Skin of body (tissue), 2 donors: ENCODE measurements around the gene MRPL24. TPM values are rescaled to one million over a fixed set of nuclear protein-coding genes. Genes with fewer than 3 reads are reported as not detected.

Experiments used
- DNase-seq: peaks from one replicate; lab custom pipeline; 2025; lab: John Stamatoyannopoulos, UW
- total RNA-seq: library from RNA; depleted of rRNA; stranded (reverse); fragments of >200 nt; gene quantifications from one replicate; pipeline ENCODE4 v1.2.3, GENCODE V29; 2014

Gene MRPL24
- total RNA-seq, 1 donor from 2014 or later, result 35.5 TPM

GRCh38 chr1:156711011-156711817 lies 29.7 kb downstream of the MRPL24 start:
- peak; percentile 12 for DNase-seq

DNA sequence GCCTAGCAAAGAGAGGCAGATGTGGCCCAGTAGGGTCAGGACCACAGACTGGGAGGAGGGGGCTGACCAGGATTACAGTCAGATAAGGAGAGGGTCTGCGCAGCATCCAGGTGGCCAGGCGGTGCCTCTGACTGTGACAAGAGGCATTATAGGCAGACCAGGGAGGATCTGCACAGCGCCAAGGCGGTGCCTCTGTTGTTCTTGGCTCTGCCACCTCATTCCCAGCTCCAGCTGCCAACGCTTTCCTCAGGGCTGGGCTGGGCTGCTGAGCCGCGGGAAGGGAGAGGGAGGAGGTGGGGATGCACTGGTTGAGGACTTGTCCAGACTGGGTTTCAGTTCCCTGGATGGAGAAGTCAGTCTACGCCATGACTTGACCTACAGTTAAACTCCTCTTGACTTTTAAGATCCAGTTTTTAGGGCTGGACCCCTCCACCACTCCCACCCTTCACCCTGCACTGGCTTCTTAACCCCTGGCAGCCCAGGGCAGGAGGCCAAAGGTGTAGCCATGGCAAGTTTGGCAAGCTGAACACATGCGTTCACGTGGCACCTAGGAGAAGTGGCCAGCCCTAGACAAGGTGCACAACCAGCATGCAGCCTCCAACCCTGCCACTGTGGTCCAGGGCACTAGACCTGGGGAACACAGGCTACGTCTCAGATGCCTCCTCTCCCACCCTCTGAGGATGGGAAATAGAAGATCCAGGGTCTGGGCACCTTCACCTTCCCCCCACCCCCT lies 31.0 kb downstream of the MRPL24 start:
- peak; percentile 9 for DNase-seq

DNA sequence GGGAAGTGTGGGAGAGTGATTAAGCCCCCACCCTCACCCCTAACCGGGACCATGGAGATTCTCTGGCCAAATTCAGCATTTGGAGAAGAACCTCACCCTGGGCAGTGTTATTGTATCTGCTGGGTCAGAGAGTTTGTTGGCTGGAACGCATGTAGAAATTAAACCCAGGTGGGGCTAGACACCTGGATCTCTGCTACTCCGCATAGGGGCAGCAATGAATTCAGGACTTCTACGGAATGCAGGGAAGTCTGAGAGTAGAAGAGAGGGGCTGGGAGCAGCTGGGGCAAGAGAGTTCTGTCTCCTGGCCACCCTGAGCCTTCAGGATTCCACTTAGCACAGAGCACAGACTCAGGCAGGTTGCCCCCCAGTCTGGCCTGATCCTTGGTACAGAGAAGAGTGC lies 31.9 kb downstream of the MRPL24 start:
- no peak for DNase-seq

DNA sequence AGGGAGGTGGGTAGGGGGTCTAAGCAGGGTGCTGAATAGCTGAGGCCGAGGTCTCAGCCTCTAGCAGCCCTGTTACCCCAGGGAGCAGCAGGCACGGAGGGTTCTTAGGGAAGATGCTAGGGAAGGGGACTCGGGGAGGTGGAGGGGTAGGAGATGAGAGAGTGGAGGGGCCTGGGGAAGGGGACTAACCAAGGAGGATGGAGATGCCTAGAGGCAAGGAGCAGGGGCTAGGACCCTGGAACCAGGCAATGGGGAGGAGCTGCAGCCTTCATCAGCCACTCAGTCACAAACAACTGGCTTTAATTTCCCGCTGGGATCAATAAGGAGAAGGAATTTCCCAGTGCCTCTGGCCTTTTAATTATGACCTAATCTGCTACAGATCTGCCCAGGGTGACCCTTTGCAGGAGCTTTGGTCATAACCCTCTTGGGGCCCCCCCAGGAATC lies 32.6 kb downstream of the MRPL24 start:
- DNase-seq, result peak; percentile 76

GRCh38 chr1:156707417-156708217 lies 33.3 kb downstream of the MRPL24 start:
- DNase-seq, result peak; percentile 91

DNA sequence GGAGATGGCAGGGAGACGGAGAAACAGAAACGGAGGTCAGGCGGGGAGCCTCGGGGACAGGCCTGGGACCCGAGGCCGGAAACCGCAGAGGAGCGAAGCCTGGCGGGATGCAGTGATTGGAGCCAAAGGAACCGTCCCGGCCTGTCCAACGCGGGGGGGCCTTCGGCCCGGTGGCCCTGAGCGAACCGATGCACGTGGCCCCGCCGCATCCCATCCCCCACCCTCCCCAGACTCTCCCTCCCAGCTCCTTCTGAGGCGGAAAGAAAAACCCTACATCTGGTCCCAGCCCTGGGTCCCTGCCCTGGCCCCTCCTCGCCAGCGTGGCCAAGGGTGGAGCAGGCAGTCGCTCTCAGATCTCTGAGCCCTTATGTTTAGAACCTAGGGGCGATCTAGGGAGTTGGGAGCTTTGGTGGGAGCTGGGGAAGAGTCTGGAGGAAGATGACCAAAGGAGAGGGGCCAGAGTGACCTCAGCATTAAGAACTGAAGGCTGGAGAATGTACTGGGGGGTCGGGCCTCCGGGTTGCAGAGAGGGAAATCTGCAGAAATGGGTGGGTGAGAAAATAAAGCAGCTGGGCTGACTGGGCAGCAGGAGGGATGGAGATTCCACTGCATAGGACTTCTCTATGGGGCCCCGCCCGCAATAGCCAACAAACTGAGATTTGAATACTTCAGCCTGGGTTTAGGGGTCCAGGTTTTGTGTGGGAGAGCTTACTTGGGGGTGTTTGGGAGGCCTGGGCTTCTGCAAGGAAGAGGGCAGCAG lies 34.1 kb downstream of the MRPL24 start:
- DNase-seq, result peak; percentile 84

DNA sequence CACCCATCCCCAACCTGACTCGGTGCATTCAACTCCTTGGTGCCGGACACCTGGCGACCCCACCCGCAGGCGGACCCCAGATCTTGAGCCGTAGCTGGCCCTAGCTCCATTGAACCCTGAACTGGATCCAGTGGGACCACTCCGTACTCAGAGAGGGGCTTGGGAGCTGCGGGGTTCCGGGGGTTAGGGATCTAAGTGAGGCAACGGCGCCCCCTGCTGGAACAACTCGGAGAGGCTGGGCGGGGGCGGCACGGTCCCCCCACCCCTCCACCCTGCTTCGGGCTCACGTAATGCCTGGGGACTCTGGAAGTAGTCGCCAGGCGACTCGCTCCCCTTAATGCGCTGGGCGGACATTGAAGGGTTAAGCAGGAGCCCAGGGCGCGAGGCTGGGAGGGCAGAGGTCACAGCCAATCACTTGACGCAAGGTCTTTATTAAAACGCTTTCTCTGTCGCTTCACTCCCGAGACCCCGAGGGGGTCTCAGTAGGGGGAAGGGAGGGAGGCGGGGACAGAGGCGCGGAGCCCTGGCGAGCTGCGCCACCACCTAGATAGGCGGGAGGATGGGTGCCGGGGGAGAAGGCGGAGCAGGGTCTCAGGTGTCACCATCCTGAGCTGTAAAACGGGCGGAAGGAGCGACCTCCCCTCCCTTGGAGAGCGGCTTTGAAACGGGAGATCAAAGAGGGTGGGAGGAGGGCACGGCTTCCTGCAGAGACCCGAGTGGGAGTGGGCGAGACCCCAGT lies 34.8 kb downstream of the MRPL24 start:
- DNase-seq, result peak; percentile 89

DNA sequence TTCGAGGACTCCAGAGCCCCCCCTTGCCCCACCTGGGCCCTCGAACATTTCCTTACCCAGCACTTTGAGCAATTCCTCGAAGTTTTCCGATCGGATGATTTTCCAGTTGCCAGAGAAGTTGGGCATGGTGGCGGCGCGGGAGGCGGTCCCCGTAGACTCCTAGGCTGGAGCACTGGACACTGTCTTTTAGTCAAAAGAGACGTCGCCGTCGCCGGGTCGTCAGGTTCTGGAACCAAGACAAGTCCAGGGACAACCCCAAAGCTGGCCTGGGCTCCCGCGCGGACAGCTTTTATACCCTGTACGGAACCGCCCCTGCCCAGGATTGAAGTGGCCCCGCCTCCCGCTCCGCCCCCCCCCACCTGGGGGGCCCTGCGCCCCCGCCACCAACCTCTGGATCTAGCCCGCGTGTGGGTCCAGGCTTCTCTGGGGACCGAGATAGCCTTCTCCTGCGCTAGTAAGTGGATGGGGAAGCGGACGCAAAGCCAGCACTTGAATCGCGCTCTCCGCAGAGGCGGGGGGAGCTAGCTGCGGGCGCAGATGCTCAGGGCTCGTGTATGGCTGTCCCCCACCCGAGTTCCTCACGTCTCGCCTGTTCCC lies 35.5 kb downstream of the MRPL24 start, which contains the start of gene CRABP2:
Gene CRABP2, minus strand, starts transcription at position 263 of the 597 bp plus-strand sequence. Its CDS starts 137 bp downstream, at position 126.
- DNase-seq, result peak; percentile 89

GRCh38 chr1:156704930-156705320 lies 36.0 kb downstream of the MRPL24 start:
- DNase-seq, result no peak

DNA sequence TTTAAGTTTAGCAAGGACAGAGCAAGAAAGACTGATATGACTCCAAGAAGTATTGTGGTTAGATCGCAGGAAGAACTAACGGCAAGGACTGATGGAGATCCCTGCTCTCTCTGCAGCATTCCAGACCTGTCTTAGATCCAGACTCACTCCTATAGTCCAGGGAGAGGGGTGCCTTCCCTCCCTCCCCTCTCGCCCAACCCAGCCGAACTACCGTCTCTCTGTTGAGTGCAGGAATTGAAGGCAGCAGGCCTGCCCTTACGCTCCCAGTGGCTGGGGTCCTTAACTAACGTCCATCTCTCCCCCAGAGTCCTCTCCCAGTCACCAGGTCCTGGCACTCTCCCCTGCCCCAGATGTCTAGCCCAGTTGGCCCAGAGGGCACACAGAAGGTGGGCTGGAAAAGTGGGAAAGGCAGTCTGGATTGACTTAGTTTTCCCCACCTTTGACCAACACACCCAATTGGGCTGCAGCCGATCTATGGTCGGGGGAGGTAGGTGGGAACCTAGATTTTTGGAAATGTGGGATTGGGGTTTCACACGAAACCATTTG lies 36.6 kb downstream of the MRPL24 start:
- DNase-seq, result no peak

DNA sequence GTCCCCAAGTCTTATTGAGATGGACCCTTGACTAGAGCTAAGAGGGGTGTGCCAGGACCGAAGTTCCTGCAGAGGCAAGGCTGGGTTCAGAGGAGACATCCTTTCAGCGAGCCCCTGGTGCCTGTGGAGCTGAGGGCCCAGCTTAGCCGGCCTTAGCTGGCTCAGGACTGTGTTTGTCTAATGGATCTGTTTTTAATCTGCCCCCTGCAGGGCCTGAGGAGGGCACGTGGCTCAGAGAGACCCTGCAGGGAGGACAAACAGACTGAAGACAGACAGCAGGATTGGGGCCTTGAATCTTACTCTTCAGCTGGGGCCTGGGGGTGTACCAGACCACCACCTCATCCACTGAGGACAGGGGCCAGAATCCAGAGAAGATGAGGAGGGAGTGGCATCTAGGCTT lies 37.1 kb downstream of the MRPL24 start:
- DNase-seq, result no peak

DNA sequence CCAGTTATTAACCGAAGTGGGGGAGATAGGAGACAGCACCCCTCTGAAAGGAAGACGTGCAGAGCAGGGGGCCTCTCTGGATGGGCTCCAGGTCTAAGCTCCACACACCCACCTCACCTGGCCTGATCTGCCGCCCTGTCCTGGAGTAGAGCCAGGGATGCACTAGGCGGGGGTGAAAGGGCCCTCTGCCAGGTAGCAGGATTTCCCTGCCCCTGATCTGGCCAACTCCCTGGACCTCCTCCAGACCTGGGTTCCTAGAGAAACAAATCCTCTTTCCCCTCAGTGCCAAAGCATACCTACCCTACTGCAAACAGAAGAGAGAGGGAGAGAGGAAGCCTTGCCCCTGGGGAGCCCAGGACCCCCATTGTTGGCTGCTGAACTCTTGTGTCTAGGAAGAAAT lies 37.6 kb downstream of the MRPL24 start:
- no peak for DNase-seq

DNA sequence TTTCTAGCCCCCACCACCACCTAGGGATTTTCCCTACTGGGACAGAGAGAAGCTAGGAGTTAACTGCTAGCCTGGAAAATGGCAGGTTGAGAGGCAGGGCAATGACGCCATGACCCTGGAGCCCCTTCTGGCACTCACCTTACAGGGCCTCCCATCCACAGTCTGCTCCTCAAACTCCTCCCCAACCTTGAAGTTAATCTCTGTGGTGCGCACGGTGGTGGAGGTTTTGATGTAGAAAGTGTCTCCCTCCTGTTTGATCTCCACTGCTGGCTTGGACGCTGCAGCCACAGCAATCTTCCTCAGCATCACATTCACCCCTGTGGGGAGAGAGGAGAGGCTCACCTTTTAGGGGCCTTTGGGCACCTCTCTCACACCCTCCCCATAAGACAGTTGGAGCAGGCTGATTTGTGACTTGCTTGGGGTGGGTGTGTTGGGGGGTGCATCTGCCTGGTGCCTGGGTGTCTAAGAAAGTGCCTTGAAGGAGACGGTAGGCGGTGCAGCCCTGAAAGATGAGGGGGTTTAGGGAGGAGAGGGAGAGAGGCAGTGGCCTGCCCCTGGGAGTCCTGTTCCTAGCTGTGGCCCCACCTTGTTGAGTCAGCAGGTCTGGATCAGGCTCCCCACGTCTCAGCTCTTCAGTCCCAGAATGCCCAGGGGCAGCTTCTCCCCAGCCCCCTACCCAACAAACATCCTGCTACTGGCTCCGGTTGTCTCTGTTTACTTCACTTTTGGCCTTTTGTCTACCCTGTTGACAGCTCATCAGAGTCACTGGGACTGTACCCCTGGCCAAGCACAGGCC lies 40.0 kb downstream of the MRPL24 start:
- DNase-seq, result no peak

- DNase-seq, result no peak
Observed at GRCh38 chr1:156698995-156699394, 41.9 kb downstream of the MRPL24 start.

GRCh38 chr1:156697481-156697880 lies 43.4 kb downstream of the MRPL24 start:
- no peak for DNase-seq

- no peak for DNase-seq
Observed at GRCh38 chr1:156696755-156697154, 44.1 kb downstream of the MRPL24 start.

GRCh38 chr1:156694690-156694962 lies 46.3 kb downstream of the MRPL24 start:
- no peak for DNase-seq

- no peak for DNase-seq
Observed at GRCh38 chr1:156693848-156694689, 46.8 kb downstream of the MRPL24 start.
